GM12872 (cell line): Measurements from ENCODE around the gene PARD6B.

ENCODE experiments used
- TF ChIP-seq, protein P1 (sequence below): IDR thresholded peaks from 3 replicates; pipeline ENCODE4 v1.5.1; 2011; ENCODE audit warnings: low read depth, mild to moderate bottlenecking, low read length, moderate library complexity; ENCODE audit not compliant: insufficient read depth

PARD6B gene

GRCh38 chr20:50798650-50799049 lies 67.3 kb downstream of the PARD6B start:
- TF ChIP-seq, protein P1, sequence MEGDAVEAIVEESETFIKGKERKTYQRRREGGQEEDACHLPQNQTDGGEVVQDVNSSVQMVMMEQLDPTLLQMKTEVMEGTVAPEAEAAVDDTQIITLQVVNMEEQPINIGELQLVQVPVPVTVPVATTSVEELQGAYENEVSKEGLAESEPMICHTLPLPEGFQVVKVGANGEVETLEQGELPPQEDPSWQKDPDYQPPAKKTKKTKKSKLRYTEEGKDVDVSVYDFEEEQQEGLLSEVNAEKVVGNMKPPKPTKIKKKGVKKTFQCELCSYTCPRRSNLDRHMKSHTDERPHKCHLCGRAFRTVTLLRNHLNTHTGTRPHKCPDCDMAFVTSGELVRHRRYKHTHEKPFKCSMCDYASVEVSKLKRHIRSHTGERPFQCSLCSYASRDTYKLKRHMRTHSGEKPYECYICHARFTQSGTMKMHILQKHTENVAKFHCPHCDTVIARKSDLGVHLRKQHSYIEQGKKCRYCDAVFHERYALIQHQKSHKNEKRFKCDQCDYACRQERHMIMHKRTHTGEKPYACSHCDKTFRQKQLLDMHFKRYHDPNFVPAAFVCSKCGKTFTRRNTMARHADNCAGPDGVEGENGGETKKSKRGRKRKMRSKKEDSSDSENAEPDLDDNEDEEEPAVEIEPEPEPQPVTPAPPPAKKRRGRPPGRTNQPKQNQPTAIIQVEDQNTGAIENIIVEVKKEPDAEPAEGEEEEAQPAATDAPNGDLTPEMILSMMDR = no peak

GRCh38 chr20:50799176-50799889 lies 68.0 kb downstream of the PARD6B start:
- TF ChIP-seq, protein P1 = no peak

DNA sequence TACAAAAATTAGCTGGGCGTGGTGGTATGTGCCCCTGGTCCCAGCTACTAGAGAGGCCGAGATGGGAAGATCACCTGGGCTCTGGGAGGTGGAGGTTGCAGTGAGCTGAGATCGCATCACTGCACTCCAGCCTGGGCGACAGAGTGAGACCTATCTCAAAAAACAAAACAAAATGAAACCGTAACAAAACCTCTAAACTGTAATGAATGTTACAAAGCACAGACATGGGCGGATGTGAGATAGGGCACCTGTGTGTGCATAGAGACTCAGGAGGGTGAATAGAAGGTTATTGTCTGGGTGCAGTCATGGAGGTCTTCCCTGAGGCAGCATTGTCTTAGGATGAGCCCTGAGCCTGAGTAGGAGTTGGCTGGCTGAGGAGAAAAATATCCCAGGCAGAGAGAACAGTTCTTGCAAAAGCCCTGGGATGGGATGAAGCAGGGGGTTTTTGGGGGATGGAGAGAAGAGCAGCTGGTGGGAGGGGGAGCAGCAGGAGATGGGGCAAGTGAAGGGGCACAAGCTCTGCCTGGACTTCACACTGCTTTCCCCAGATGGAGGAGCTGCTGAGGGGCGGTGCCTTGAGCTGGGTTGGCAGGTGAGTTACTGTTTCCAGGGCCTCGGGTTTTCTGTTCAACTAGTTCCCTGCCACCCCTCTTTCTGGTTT lies 68.6 kb downstream of the PARD6B start:
- TF ChIP-seq, protein P1 = no peak

- TF ChIP-seq, protein P1 = no peak
Observed at GRCh38 chr20:50801747-50802125, 70.4 kb downstream of the PARD6B start.

DNA sequence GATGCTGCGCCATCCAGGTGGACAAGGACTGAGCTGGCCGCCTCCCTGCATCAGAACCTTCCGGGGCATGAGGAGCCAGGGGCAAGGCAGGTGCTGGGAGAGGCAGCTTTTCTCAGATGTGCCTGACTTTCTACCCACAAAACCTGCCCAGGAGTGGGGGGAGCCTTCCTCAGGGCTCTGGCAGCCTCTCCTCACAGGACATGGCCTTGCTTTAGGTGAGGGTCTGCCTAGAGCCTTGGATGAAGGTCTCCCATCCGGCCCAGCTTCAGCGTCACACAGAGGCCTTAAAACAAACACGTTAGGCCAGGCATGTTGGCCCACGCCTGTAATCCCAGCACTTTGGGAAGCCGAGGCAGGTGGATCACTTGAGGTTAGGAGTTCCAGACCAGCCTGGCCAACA lies 70.9 kb downstream of the PARD6B start:
- TF ChIP-seq, protein P1 = no peak

DNA sequence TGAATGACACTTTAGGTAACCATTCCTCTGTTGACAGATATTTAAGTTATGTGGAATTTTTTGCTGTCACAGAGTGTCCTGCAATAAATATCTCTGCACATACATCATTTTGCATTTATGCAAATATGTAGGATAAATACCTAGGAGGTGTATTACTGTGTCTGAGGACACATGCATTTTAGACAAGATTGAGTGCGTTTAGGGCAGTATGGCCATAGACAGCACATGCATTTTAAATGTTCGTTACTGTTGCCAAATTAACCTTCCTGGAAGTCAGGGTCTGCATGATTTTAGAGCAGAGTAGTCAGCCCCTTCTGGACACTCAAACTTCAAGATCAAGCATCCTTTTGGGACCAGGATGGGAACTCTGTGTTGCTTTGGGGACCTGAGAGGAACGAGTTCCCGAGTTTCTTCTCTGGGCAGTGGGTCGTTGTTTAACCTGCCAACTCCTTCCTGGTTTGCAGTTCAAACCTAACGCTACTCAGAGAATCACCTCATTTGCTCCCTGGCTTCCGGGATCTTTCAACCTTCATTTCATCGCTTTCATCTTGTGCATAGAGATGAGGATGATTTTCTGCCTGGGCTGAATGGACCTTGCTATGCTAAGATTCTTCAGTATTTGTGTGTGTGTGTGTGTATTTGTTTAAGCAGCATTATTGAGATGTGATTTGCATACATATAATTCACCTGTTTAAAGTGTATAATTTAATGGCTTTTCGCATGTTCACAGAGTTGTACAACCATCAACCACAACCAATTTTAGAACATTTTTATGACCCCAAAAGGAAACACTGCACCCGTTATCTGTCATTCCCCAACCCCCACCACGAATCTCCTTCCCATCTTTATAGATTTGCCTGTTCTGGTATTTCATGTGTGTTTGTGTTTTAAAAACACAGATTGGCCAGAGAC lies 73.3 kb downstream of the PARD6B start:
- TF ChIP-seq, protein P1 = no peak

DNA sequence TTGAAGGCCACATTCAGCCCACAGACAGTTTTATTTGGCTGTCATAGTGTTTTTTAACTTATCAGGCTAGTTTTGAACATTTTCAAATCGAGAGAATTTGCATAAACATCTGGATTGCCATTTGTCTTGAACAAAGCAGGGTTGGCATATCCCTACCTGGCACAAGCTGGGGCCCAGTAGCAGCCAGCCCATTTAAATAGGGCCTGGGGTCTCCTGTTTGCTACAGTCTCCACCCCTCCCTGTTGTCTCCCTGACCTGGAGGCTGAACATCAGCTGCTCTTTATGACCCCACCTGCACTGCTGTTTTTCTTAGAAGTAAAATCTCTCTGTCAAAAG lies 73.9 kb downstream of the PARD6B start:
- TF ChIP-seq, protein P1 = no peak
